GM18520 (cell line): ENCODE measurements around the gene CASP8AP2.
"Not testable (repeated sequence)": the region's sequence is repeated elsewhere in the genome, so short reads cannot be mapped to it uniquely, and the experiment has no call there.

ENCODE experiments used
- ATAC-seq: cut with Tn5 transposase; IDR thresholded peaks from one replicate; pipeline ENCODE4 v1.9.1; 2021; ENCODE audit not compliant: unreplicated experiment

Gene CASP8AP2

GRCh38 chr6:89886378-89887120 lies 56.9 kb downstream of the CASP8AP2 start:
- ATAC-seq = no peak

GRCh38 chr6:89887452-89888137 lies 57.9 kb downstream of the CASP8AP2 start:
- ATAC-seq = no peak

GRCh38 chr6:89888138-89888514 lies 58.4 kb downstream of the CASP8AP2 start:
- no peak for ATAC-seq

DNA sequence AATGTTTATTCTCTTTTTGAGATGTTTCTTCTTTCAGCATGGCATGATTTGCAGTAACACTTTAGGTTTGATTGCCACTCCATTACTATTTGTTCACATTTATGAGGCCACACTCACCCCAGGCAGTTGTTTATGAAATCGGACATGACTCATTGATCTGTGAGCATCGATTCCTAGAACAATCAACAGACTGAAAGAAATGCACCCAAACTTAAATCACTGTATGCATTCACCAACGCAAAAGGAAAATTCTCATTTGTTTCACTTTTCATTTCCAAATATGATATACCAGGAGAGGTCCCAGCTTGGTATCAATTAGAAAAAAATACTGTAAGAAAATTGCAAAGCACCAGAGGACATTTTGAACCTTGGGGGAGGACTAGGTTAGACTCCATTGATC lies 59.2 kb downstream of the CASP8AP2 start:
- no peak for ATAC-seq

- not testable (repeated sequence) for ATAC-seq
Observed at GRCh38 chr6:89890845-89891528, 61.3 kb downstream of the CASP8AP2 start.

- not testable (repeated sequence) for ATAC-seq
Observed at GRCh38 chr6:89892577-89892976, 62.9 kb downstream of the CASP8AP2 start.

DNA sequence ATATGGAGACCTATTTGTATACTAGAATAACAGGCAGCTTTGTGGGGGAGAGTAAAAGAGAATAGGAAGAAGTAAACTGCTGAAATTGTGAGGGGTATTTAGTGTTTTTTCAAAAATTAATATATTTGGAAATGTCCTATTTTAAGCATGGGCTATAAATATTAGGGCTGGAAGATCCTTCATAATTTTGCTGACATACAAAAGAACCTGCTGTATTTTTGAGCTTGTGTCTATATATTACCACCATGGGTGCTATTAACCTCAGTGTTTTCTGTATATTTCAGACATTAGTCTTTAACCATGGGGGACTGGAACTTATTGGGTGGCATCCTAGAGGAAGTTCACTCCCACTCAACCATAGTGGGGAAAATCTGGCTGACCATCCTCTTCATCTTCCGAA lies 64.5 kb downstream of the CASP8AP2 start, which contains the start of gene GJA10:
GJA10 (plus strand) TSS at position 301 of the 400 bp plus-strand sequence; CDS start at position 301, 0 bp downstream.
- ATAC-seq = no peak

GRCh38 chr6:89895276-89895874 lies 65.7 kb downstream of the CASP8AP2 start:
- ATAC-seq = no peak

GRCh38 chr6:89910001-89910901 lies 80.6 kb downstream of the CASP8AP2 start:
- not testable (repeated sequence) for ATAC-seq

DNA sequence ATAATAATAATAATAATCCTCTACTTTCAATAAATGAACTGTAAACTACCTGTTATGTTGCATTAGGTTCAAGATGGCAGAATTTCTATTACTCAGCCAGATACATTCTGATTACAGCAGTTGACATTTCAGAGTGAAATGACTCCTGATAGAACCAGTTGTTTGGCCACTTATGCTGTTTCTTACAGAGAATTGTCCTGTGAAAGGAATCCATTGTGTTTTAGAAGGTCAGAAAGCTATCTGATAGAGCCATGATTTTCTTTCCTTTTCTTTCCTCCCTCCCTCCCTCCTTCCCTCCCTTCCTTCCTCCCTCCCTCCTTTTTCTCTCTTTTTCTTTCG lies 81.2 kb downstream of the CASP8AP2 start:
- no peak for ATAC-seq

- no peak for ATAC-seq
Observed at GRCh38 chr6:89916136-89916920, 86.6 kb downstream of the CASP8AP2 start.

- ATAC-seq = no peak
Observed at GRCh38 chr6:89917216-89917615, 87.5 kb downstream of the CASP8AP2 start.

GRCh38 chr6:89917801-89918366 lies 88.2 kb downstream of the CASP8AP2 start:
- no peak for ATAC-seq
